Effector memory CD8-positive, alpha-beta T cell (primary cell): Measurements from ENCODE around the gene GSTA5.
"Not testable (repeated sequence)": the region's sequence is repeated elsewhere in the genome, so short reads cannot be mapped to it uniquely, and the experiment has no call there.

Source experiments
- ATAC-seq: fragments of 150-1000 bp; cut with Tn5 transposase; replicated peaks from 2 replicates; pipeline ENCODE4 v1.10.0; 2021; ENCODE audit warnings: mild to moderate bottlenecking, moderate library complexity
- DNase-seq, 3 experiments: peaks; one replicate each; pipeline ENCODE4 v3.0.0; 2021
- H3K27ac Mint-ChIP-seq, 2 donors: one replicate each; pipeline ENCODE4 v1.8.0; 2022; ENCODE audit warnings: mild to moderate bottlenecking in 2 of 2, mixed read lengths in 2 of 2, moderate library complexity in 2 of 2
- H3K27me3 Mint-ChIP-seq, 2 donors: one replicate each; pipeline ENCODE4 v1.8.0; 2022; ENCODE audit warnings: mixed read lengths in 2 of 2
- H3K36me3 Mint-ChIP-seq: one replicate; pipeline ENCODE4 v1.8.0; 2022; ENCODE audit warnings: mild to moderate bottlenecking, moderate library complexity, mixed read lengths; ENCODE audit not compliant: insufficient read depth
- H3K4me1 Mint-ChIP-seq, 2 donors: one replicate each; pipeline ENCODE4 v1.8.0; 2022; ENCODE audit warnings: low read depth in 2 of 2, mixed read lengths in 2 of 2
- H3K4me3 Mint-ChIP-seq, 2 donors: one replicate each; pipeline ENCODE4 v1.8.0; 2022; ENCODE audit warnings: mild to moderate bottlenecking in 2 of 2, mixed read lengths in 2 of 2, moderate library complexity in 2 of 2
- H3K9me3 Mint-ChIP-seq, 2 donors: one replicate each; pipeline ENCODE4 v1.8.0; 2022; ENCODE audit warnings: mixed read lengths in 2 of 2

GSTA5 gene

DNA sequence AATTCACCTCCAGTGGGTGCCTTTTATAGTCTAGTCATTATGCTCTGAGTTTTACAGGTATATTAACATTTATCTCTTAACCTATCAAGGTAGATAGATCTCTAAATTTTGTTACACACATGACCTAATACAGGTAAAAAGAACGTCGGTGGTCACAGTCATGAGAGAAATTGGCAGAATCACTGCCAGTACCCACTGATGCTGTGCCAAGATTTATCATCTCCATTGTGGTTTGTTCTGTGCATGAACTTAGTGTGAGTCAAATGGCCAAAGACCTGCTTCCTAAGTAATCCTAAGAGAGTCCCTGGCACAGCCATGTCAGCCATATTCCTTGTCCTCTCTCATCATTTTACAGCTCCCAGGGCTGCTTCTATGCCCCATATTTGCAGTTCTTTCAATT is 46.2 kb downstream of the GSTA5 start:
- not testable (repeated sequence) for DNase-seq

GRCh38 chr6:52790861-52791260 is 49.8 kb downstream of the GSTA5 start:
- no peaks in the 10 kb centered on the region for H3K4me1 Mint-ChIP-seq
- no peak for ATAC-seq

More for the DNA sequence above, 46.2 kb downstream of the GSTA5 start:
- H3K9me3 Mint-ChIP-seq, H3K36me3 Mint-ChIP-seq, H3K4me1 Mint-ChIP-seq, ATAC-seq, H3K27ac Mint-ChIP-seq, H3K4me3 Mint-ChIP-seq: not testable (repeated sequence)
- peaks cover 50 to 54% of the 10 kb centered on the region in 2 donors for H3K27me3 Mint-ChIP-seq

GRCh38 chr6:52789658-52790057 is 51.0 kb downstream of the GSTA5 start:
- H3K27me3 Mint-ChIP-seq, result peaks cover 35 to 44% of the 10 kb centered on the region in 2 donors
- H3K4me3 Mint-ChIP-seq, H3K27ac Mint-ChIP-seq, H3K4me1 Mint-ChIP-seq, H3K9me3 Mint-ChIP-seq, ATAC-seq, H3K36me3 Mint-ChIP-seq, DNase-seq: not testable (repeated sequence)

More at GRCh38 chr6:52790861-52791260, 49.8 kb downstream of the GSTA5 start:
- H3K27me3 Mint-ChIP-seq, result peaks cover 42 to 48% of the 10 kb centered on the region in 2 donors
- H3K9me3 Mint-ChIP-seq, result no peaks in the 10 kb centered on the region
- no peaks in the 10 kb centered on the region for H3K36me3 Mint-ChIP-seq
- no peak overlapping the region for H3K4me3 Mint-ChIP-seq
- no peak for DNase-seq
- no peak overlapping the region for H3K27ac Mint-ChIP-seq

DNA sequence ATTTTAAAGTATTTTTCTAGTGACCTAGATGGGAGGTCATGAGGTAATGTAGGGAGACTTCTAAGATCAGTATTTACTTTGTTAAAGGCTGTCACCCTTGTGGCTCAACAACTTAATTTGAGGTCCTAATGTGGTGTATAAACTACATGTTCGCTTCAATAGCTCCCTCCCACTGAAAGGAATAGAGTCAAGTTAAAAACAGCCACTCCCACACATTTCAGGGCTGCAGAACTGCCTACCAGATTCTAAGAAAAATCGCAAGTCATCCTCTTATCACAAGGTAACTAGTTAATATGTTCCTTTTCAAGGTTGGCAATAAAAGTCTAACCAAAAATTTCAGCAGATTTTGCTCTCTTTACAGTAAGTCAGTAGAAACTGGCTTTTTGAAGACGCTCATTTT is 52.1 kb downstream of the GSTA5 start:
- DNase-seq, result no peak
- Mint-ChIP-seq H3K4me3 (no peak overlapping the region), H3K4me1 (no peaks in the 10 kb centered on the region), H3K9me3 (no peaks in the 10 kb centered on the region), H3K27me3 (peaks cover 29 to 41% of the 10 kb centered on the region in 2 donors), H3K36me3 (no peaks in the 10 kb centered on the region), H3K27ac (no peak overlapping the region)
- no peak for ATAC-seq

DNA sequence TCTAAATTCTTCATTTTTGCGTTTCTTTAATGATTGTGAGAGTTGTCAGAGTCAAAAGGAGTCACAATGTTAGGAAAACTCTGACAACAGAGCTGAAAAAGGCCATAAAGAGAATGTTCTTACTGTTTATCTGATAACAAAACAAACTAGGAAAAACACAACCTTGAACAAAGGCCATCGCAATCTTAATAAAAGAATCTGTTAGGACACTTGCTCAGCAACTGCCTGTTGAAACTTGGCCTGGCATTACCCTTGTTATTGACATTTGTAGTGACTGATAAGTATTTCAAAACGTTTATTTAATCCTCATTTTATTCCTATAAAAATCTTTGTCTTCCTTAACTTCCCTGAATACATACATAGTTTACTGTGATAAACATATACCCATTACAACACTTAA is 52.7 kb downstream of the GSTA5 start:
- H3K27ac Mint-ChIP-seq, result no peak overlapping the region
- H3K9me3 Mint-ChIP-seq, result no peaks in the 10 kb centered on the region
- no peak overlapping the region for H3K4me3 Mint-ChIP-seq
- no peak for ATAC-seq
- no peaks in the 10 kb centered on the region for H3K4me1 Mint-ChIP-seq
- H3K36me3 Mint-ChIP-seq, result no peaks in the 10 kb centered on the region
- H3K27me3 Mint-ChIP-seq, result peaks cover 23 to 36% of the 10 kb centered on the region in 2 donors
- no peak for DNase-seq

- DNase-seq (no peak), ATAC-seq (no peak)
- H3K36me3 Mint-ChIP-seq, result no peaks in the 10 kb centered on the region
- no peak overlapping the region for H3K27ac Mint-ChIP-seq
- H3K9me3 Mint-ChIP-seq, result no peaks in the 10 kb centered on the region
- peaks cover 26 to 38% of the 10 kb centered on the region in 2 donors for H3K27me3 Mint-ChIP-seq
- no peak overlapping the region for H3K4me3 Mint-ChIP-seq
- no peaks in the 10 kb centered on the region for H3K4me1 Mint-ChIP-seq
Measured at GRCh38 chr6:52786249-52786956, 54.2 kb downstream of the GSTA5 start.

DNA sequence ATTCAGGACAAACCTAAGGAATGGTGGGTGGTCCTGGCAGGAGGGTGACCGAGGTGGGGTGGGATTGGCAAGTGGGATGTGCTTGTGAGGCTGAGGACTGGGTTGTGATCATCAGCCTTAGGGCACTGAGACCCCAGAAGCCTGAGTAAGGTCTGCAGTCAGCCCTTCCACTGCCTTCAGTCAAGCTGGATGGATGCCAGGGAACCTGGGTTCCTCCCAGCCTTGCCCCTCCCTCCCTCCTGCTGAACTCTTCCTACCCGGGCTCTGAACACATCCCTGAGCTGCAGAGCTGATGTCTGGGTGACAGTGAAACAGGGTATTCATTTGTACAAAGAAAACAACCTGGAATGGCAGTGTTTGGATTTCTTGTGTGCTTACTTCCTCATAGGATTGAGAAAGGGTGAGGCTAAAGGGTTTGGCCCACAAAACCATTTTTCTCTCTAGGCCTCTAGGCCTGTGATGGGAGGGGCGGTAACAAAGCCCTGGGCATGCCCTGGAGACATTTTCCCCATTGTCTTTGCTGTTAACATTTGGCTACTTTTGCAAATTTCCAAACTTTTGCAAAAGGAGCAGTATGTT is 57.8 kb downstream of the GSTA5 start:
- not testable (repeated sequence) for H3K4me1 Mint-ChIP-seq, H3K4me3 Mint-ChIP-seq, H3K9me3 Mint-ChIP-seq, H3K27ac Mint-ChIP-seq, ATAC-seq, H3K36me3 Mint-ChIP-seq, DNase-seq
- peaks cover 40 to 57% of the 10 kb centered on the region in 2 donors for H3K27me3 Mint-ChIP-seq

GRCh38 chr6:52782209-52782608 is 58.4 kb downstream of the GSTA5 start:
- not testable (repeated sequence) for H3K4me1 Mint-ChIP-seq, H3K9me3 Mint-ChIP-seq, H3K4me3 Mint-ChIP-seq, H3K27ac Mint-ChIP-seq, H3K36me3 Mint-ChIP-seq, ATAC-seq, DNase-seq
- H3K27me3 Mint-ChIP-seq, result peaks cover 44 to 62% of the 10 kb centered on the region in 2 donors
